HuH-7.5 (cell line): ENCODE measurements around the gene CSF1R.

Experiments used
- DNase-seq: peaks from one replicate; pipeline ENCODE4 v3.0.0; 2011; ENCODE audit warnings: low spot score

The CSF1R gene

GRCh38 chr5:150024346-150024984, 61.9 kb downstream of the CSF1R start:
- no peak for DNase-seq

- DNase-seq: no peak
Measured at GRCh38 chr5:150023136-150023535, 63.2 kb downstream of the CSF1R start.

- DNase-seq: no peak
Measured at GRCh38 chr5:150022681-150023080, 63.7 kb downstream of the CSF1R start.

GRCh38 chr5:150022158-150022531, 64.2 kb downstream of the CSF1R start:
- no peak for DNase-seq

- no peak for DNase-seq
Measured at GRCh38 chr5:150021491-150022157, 64.7 kb downstream of the CSF1R start.

GRCh38 chr5:150020249-150020648, 66.1 kb downstream of the CSF1R start:
- DNase-seq: no peak

- no peak for DNase-seq
Measured at GRCh38 chr5:150017226-150018005, 68.9 kb downstream of the CSF1R start.

GRCh38 chr5:150016537-150016936, 69.8 kb downstream of the CSF1R start:
- DNase-seq: no peak

GRCh38 chr5:150015415-150015814, 70.9 kb downstream of the CSF1R start:
- no peak for DNase-seq

GRCh38 chr5:150014456-150014855, 71.9 kb downstream of the CSF1R start:
- no peak for DNase-seq

GRCh38 chr5:150013931-150014330, 72.4 kb downstream of the CSF1R start:
- no peak for DNase-seq

- DNase-seq: no peak
Measured at GRCh38 chr5:150009671-150010387, 76.5 kb downstream of the CSF1R start.

GRCh38 chr5:150007050-150007449, 79.3 kb downstream of the CSF1R start:
- no peak for DNase-seq

- no peak for DNase-seq
Measured at GRCh38 chr5:150006318-150006717, 80.0 kb downstream of the CSF1R start.
